NCI-H1092 (cell line): Measurements from ENCODE around the gene MTHFD2.

Experiments
- DNase-seq: peaks from one replicate; lab custom pipeline; 2025; lab: John Stamatoyannopoulos, UW

Gene MTHFD2

DNA sequence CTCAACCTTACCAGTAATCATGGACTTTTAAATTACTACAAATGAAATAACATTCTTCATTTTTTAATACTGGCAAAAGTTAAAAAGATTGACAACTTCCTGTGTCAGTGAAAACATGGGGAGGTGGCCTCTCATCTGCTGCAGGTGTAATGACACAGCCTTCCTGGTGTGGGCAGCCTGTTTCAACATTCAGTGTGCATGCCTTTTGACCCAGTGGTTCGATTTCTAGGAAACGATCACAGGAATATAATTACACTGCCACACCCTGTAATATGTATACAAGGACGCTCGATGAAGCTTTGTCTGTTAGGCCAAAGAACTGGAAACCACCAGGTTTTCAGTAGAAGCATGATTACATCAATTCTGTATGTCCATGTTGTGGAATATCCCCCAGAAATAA is 68.7 kb downstream of the MTHFD2 start:
- no peak for DNase-seq
